OCI-LY3 (cell line): ENCODE results near the gene TRUB2.

Experiments used
- H2AFZ ChIP-seq: fragments of 200-600, 300-600 bp; shearing (Covaris generic); 2 replicates; pipeline ENCODE4 v1.6.0; 2014; ENCODE audit warnings: antibody characterized with exemption, low read depth, low read length
- H3K27ac ChIP-seq: fragments of 200-600, 300-600 bp; sonication (generic); 2 replicates; pipeline ENCODE4 v1.5.1; 2014; ENCODE audit warnings: mild to moderate bottlenecking, low read length, moderate library complexity, mixed read lengths
- H3K27me3 ChIP-seq: fragments of 200-600, 300-600 bp; sonication (generic); 2 replicates; pipeline ENCODE4 v1.6.1; 2014; ENCODE audit warnings: low read depth, low read length, mixed read lengths
- H3K36me3 ChIP-seq: fragments of 200-600, 300-600 bp; sonication (generic); replicated peaks from 2 replicates; pipeline ENCODE3; 2014; ENCODE audit warnings: low read depth, low read length, mixed read lengths
- H3K4me1 ChIP-seq: fragments of 300-600, 200-600 bp; sonication (generic); 2 replicates; pipeline ENCODE4 v1.6.1; 2014; ENCODE audit warnings: low read length, mixed read lengths
- H3K4me2 ChIP-seq: fragments of 200-600, 300-600 bp; sonication (generic); 2 replicates; pipeline ENCODE4 v1.6.1; 2014; ENCODE audit warnings: low read length, mixed read lengths
- H3K4me3 ChIP-seq: fragments of 300-600, 200-600 bp; sonication (generic); 2 replicates; pipeline ENCODE4 v1.5.1; 2014; ENCODE audit warnings: antibody characterized with exemption, mild to moderate bottlenecking, low read length, moderate library complexity
- H3K79me2 ChIP-seq: fragments of 300-600, 200-600 bp; shearing (Covaris generic); 2 replicates; pipeline ENCODE4 v1.6.1; 2014; ENCODE audit warnings: mild to moderate bottlenecking, low read length, mixed read lengths
- H3K9ac ChIP-seq: fragments of 300-600, 200-600 bp; shearing (Covaris generic); 2 replicates; pipeline ENCODE4 v1.6.0; 2014; ENCODE audit warnings: mild to moderate bottlenecking, low read length, moderate library complexity
- H3K9me3 ChIP-seq: fragments of 200-600, 300-600 bp; shearing (Covaris generic); 2 replicates; pipeline ENCODE4 v1.6.1; 2014; ENCODE audit warnings: low read length, mixed read lengths; ENCODE audit not compliant: insufficient read depth
- H4K20me1 ChIP-seq: fragments of 200-600, 300-600 bp; sonication (generic); 2 replicates; pipeline ENCODE4 v1.6.1; 2016; ENCODE audit warnings: low read length, mixed read lengths; ENCODE audit not compliant: insufficient read depth
- CTCF ChIP-seq: fragments of 200-600, 300-600 bp; sonication (generic); IDR thresholded peaks from 2 replicates; pipeline ENCODE4 v1.5.1; 2014; ENCODE audit warnings: antibody characterized with exemption, low read length, low read depth
- EZH2phosphoT487 ChIP-seq: fragments of 200-600 bp; shearing (Covaris generic); IDR thresholded peaks from 2 replicates; pipeline ENCODE4 v1.6.1; 2018; ENCODE audit warnings: antibody characterized with exemption, mixed run types, low read depth

Gene TRUB2

GRCh38 chr9:128349125-128349524, 26.9 kb upstream of the TRUB2 start:
- no peak overlapping the region for H3K4me3 ChIP-seq
- H2AFZ ChIP-seq: no peak overlapping the region
- H3K4me1 ChIP-seq: no peaks in the 10 kb centered on the region
- H3K9ac ChIP-seq: no peak overlapping the region
- H3K9me3 ChIP-seq: no peaks in the 10 kb centered on the region
- TF ChIP-seq EZH2phosphoT487 (no peak), CTCF (no peak)
- no peaks in the 10 kb centered on the region for H3K79me2 ChIP-seq
- no peaks in the 10 kb centered on the region for H4K20me1 ChIP-seq
- H3K27ac ChIP-seq: no peak overlapping the region
- H3K36me3 ChIP-seq: peaks cover 21% of the 10 kb centered on the region
- H3K4me2 ChIP-seq: no peak overlapping the region
- no peaks in the 10 kb centered on the region for H3K27me3 ChIP-seq

- Histone ChIP-seq H4K20me1 (no peaks in the 10 kb centered on the region), H3K4me3 (no peak overlapping the region), H3K9ac (no peak overlapping the region), H3K36me3 (peaks cover 22% of the 10 kb centered on the region), H3K4me2 (no peak overlapping the region), H3K79me2 (peaks cover 7% of the 10 kb centered on the region), H3K4me1 (no peaks in the 10 kb centered on the region), H3K27me3 (no peaks in the 10 kb centered on the region), H3K27ac (no peak overlapping the region), H3K9me3 (no peaks in the 10 kb centered on the region), H2AFZ (no peak overlapping the region)
- TF ChIP-seq EZH2phosphoT487 (no peak), CTCF (no peak)
Measured at GRCh38 chr9:128344931-128345605, 22.8 kb upstream of the TRUB2 start.

- Histone ChIP-seq H3K79me2 (peaks cover 7% of the 10 kb centered on the region), H3K27ac (no peak overlapping the region), H4K20me1 (no peaks in the 10 kb centered on the region), H3K4me1 (peaks cover 5% of the 10 kb centered on the region), H3K4me2 (no peak overlapping the region), H3K27me3 (no peaks in the 10 kb centered on the region), H3K9me3 (no peaks in the 10 kb centered on the region), H3K9ac (no peak overlapping the region), H2AFZ (no peak overlapping the region), H3K4me3 (no peak overlapping the region), H3K36me3 (peaks cover 18% of the 10 kb centered on the region)
- TF ChIP-seq EZH2phosphoT487: no peak
- no peak for TF ChIP-seq CTCF
Measured at GRCh38 chr9:128343855-128344254, 21.6 kb upstream of the TRUB2 start.

- Histone ChIP-seq H3K4me3 (no peak overlapping the region), H3K79me2 (peaks cover 7% of the 10 kb centered on the region), H3K4me1 (peaks cover 5% of the 10 kb centered on the region), H3K9me3 (no peaks in the 10 kb centered on the region), H3K9ac (no peak overlapping the region), H3K27me3 (no peaks in the 10 kb centered on the region), H2AFZ (no peak overlapping the region), H3K36me3 (peaks cover 18% of the 10 kb centered on the region), H4K20me1 (no peaks in the 10 kb centered on the region), H3K4me2 (no peak overlapping the region), H3K27ac (no peak overlapping the region)
- TF ChIP-seq CTCF (no peak), EZH2phosphoT487 (no peak)
Measured at GRCh38 chr9:128342971-128343680, 20.9 kb upstream of the TRUB2 start.
